ENCODE results near the gene FRS3.

FRS3 gene

GRCh38 chr6:41790045-41790444 lies 10.3 kb upstream of the FRS3 start:
- DNase-seq, result no peak

GRCh38 chr6:41789390-41789724 lies 9.7 kb upstream of the FRS3 start:
- no peak for DNase-seq

- DNase-seq, result peak; percentile 88 to 98 (median 92)
Observed at GRCh38 chr6:41787219-41787917, 7.7 kb upstream of the FRS3 start, which contains the start of gene TOMM6. TSS of gene TOMM6 (plus strand) at chr6:41787694. CDS start at chr6:41787698, 4 bp downstream.

GRCh38 chr6:41786451-41787218 lies 6.9 kb upstream of the FRS3 start:
- peak; percentile 63 to 86 (median 80) for DNase-seq

GRCh38 chr6:41785689-41786450 lies 6.2 kb upstream of the FRS3 start:
- no peak for DNase-seq

GRCh38 chr6:41785254-41785653 lies 5.6 kb upstream of the FRS3 start:
- DNase-seq, result no peak

- DNase-seq, result no peak
Observed at GRCh38 chr6:41784581-41785171, 5.0 kb upstream of the FRS3 start.

GRCh38 chr6:41783106-41783780 lies 3.5 kb upstream of the FRS3 start:
- DNase-seq, result no peak

GRCh38 chr6:41781366-41781730 lies 1.6 kb upstream of the FRS3 start:
- DNase-seq, result no peak

- peak in 2 of 6 experiments; percentile 20 to 36 for DNase-seq
Observed at GRCh38 chr6:41780551-41781365, 1.1 kb upstream of the FRS3 start, which contains the start of gene PRICKLE4. TSS of gene PRICKLE4 (plus strand) at chr6:41780782. CDS start at chr6:41783474, 2,692 bp downstream.

GRCh38 chr6:41779336-41779735 lies 364 bp downstream of the FRS3 start:
- DNase-seq, result no peak

- DNase-seq, result no peak
Observed at GRCh38 chr6:41778895-41779294, 805 bp downstream of the FRS3 start.

- no peak for DNase-seq
Observed at GRCh38 chr6:41777551-41778285, 2.0 kb downstream of the FRS3 start.

- no peak for DNase-seq
Observed at GRCh38 chr6:41775293-41775882, 4.3 kb downstream of the FRS3 start.

- DNase-seq, result no peak
Observed at GRCh38 chr6:41774841-41775240, 4.9 kb downstream of the FRS3 start.

GRCh38 chr6:41771058-41771983 lies 8.4 kb downstream of the FRS3 start:
- DNase-seq, result no peak

- DNase-seq, result no peak
Observed at GRCh38 chr6:41770381-41771057, 9.2 kb downstream of the FRS3 start.

- DNase-seq, result no peak
Observed at GRCh38 chr6:41769376-41769775, 10.3 kb downstream of the FRS3 start.
